ENCODE measurements around the gene C10orf53. TPM values are rescaled to one million over a fixed set of nuclear protein-coding genes. Genes with fewer than 3 reads are reported as not detected.
"Not testable (repeated sequence)": the region's sequence is repeated elsewhere in the genome, so short reads cannot be mapped to it uniquely, and the experiment has no call there.

Gene C10orf53
- total RNA-seq, 6 experiments from 2014 or later = not detected

- Histone ChIP-seq H3K4me3 (no peak overlapping the region), H3K27me3 (peaks cover 0 to 11% of the 10 kb centered on the region in 2 donors), H3K27ac (no peak overlapping the region), H3K9me3 (no peaks in the 10 kb centered on the region), H3K36me3 (no peaks in the 10 kb centered on the region), H3K4me1 (no peaks in the 10 kb centered on the region)
- no peak for ATAC-seq
- WGBS (ENCODE audit: insufficient coverage, low coverage, low lambda C conversion rate, missing lambda C conversion rate) = 14% methylated on average over 15 of the region's 19 CpGs
- no peak for DNase-seq
- TF ChIP-seq POLR2A (IDR thresholded peaks at IDR 0.05) = no peak
- TF ChIP-seq CTCF (IDR thresholded peaks at IDR 0.05) = no peak
- intact Hi-C loops (cut with DNase I) = no loop called here
Measured at GRCh38 chr10:49678827-49679479, 498 bp upstream of the C10orf53 start.

GRCh38 chr10:49682449-49682848 is 3.0 kb downstream of the C10orf53 start:
- H3K27me3 ChIP-seq = peaks cover 0 to 11% of the 10 kb centered on the region in 2 donors
- ATAC-seq; DNase-seq; H3K4me3 ChIP-seq; intact Hi-C loops (cut with DNase I); H3K9me3 ChIP-seq; H3K4me1 ChIP-seq; H3K27ac ChIP-seq; H3K36me3 ChIP-seq: not testable (repeated sequence)
- WGBS (ENCODE audit: insufficient coverage, low coverage, low lambda C conversion rate, missing lambda C conversion rate) = 42% methylated on average over 1 of the region's 5 CpGs

GRCh38 chr10:49682879-49683278 is 3.4 kb downstream of the C10orf53 start:
- intact Hi-C loops (cut with DNase I) = no loop called here
- Histone ChIP-seq H3K27me3 (peaks cover 0 to 11% of the 10 kb centered on the region in 2 donors), H3K27ac (no peak overlapping the region), H3K9me3 (no peaks in the 10 kb centered on the region), H3K36me3 (no peaks in the 10 kb centered on the region), H3K4me1 (no peaks in the 10 kb centered on the region), H3K4me3 (no peak overlapping the region)
- TF ChIP-seq CTCF (IDR thresholded peaks at IDR 0.05) (no peak), POLR2A (IDR thresholded peaks at IDR 0.05) (no peak)
- DNase-seq (no peak), ATAC-seq (no peak)
- 87% methylated on average over 2 of the region's 2 CpGs for WGBS (ENCODE audit: insufficient coverage, low coverage, low lambda C conversion rate, missing lambda C conversion rate)

GRCh38 chr10:49686651-49687050 is 7.2 kb downstream of the C10orf53 start:
- TF ChIP-seq CTCF (IDR thresholded peaks at IDR 0.05) (no peak), POLR2A (IDR thresholded peaks at IDR 0.05) (no peak)
- H3K27me3 ChIP-seq = no peaks in the 10 kb centered on the region
- no peak overlapping the region for H3K27ac ChIP-seq
- intact Hi-C loops (cut with DNase I) = no loop called here
- H3K9me3 ChIP-seq = no peaks in the 10 kb centered on the region
- H3K4me3 ChIP-seq = no peak overlapping the region
- WGBS (ENCODE audit: insufficient coverage, low coverage, low lambda C conversion rate, missing lambda C conversion rate) = 56% methylated on average over 1 of the region's 4 CpGs
- H3K36me3 ChIP-seq = no peaks in the 10 kb centered on the region
- ATAC-seq (no peak), DNase-seq (no peak)
- no peaks in the 10 kb centered on the region for H3K4me1 ChIP-seq

- intact Hi-C loops (cut with DNase I) = no loop called here
- ATAC-seq = no peak
- H3K36me3 ChIP-seq = no peaks in the 10 kb centered on the region
- no peak overlapping the region for H3K27ac ChIP-seq
- WGBS (ENCODE audit: insufficient coverage, low coverage, low lambda C conversion rate, missing lambda C conversion rate) = 15% methylated on average over 8 of the region's 8 CpGs
- TF ChIP-seq POLR2A (IDR thresholded peaks at IDR 0.05) = no peak
- TF ChIP-seq CTCF (IDR thresholded peaks at IDR 0.05) = no peak
- no peaks in the 10 kb centered on the region for H3K9me3 ChIP-seq
- H3K27me3 ChIP-seq = no peaks in the 10 kb centered on the region
- no peaks in the 10 kb centered on the region for H3K4me1 ChIP-seq
- H3K4me3 ChIP-seq = no peak overlapping the region
- no peak for DNase-seq
Measured at GRCh38 chr10:49688261-49688846, 8.9 kb downstream of the C10orf53 start.

Data from right lobe of liver (tissue), 6 donors.